Smooth muscle cell of the brain vasculature (primary cell): Measurements from ENCODE around the gene CEBPG.

Experiments used
- DNase-seq: peaks from one replicate; pipeline ENCODE4 v3.0.0-alpha.2; 2012; ENCODE audit warnings: low read depth, low spot score

CEBPG gene

DNA sequence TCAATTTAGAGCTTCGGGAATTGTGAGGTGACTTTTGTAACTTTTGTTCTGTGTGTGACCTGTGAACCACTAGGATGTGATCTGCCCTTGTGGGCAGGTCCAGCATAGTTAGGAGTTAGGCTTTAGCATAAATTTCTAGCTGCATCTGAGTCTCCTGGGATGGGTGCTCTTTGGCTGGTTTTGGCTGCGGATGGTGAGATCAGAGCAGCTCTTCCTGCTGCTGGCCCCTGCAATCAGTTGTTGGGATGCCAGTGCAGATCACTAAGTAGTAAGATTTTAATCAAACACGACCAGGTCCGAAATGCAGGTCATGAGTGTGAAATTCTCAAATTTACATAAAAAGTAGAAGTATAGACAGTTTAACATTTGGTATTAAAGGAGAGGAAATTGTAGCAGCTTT, 8.5 kb downstream of the CEBPG start:
- DNase-seq: no peak

DNA sequence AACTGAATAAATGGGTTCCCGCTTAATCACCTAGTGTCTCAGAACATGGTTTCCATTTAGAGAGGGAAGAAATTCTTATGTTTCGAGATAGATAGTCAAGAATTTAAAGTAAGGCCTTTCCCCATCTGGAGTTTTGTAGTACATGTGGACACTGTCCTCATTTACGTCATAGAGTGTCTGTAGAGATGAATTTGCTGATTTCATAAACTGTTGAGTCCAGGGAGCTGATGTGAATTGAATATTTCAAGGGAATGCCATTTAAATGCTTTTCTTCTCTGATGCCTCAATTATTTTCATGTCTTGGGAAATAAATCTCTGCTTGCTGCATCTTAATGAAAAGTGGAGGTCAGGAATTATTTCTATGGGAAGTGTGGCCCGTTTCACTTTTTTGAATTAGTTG, 9.5 kb downstream of the CEBPG start:
- DNase-seq: no peak

DNA sequence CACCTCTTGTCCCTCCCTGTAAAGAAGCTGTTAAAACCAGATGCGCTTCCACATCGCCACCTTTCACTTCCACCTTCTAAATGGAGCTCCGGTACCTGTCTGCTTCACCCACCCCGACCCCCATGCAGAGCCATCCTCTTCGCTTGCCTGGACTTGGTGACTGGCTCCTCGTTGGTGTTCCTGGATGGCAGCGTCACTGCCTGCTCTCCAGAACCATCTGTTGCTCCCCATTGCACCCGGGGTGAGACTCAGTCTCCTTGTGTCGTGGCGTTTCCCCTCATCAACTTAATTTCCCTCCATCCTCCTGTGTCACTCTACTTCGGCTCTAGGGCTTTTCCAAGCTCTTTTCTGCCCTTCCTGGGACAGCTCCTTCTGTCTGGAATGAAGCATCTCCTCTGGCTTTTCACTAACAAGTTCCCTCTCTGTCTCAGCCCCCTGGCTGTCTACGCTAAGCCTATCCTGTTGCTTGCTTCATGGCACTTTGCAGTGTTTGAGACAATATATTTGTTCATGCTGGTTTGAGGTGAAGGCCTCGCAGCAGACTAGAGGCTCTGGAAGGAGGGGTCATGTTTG, 10.3 kb downstream of the CEBPG start:
- no peak for DNase-seq

DNA sequence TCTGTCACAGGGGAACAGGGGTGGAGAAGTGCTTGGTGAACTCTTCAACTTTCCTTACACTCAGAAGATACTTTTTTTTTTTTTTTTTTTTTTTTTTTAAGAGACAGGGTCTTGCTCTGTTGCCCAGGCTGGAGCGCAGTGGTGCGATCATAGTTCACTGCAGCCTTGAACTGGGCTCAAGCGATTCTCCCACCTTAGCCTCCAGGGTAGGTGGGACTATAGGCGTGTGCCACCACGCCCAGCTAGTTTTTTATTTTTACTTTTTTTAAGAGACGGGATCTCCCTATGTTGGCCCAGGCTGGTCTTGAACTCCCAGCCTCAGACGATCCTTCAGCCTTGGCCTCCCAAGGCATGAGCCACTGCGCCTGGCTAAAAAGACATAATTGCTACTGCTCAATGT, 11.5 kb downstream of the CEBPG start:
- no peak for DNase-seq

DNA sequence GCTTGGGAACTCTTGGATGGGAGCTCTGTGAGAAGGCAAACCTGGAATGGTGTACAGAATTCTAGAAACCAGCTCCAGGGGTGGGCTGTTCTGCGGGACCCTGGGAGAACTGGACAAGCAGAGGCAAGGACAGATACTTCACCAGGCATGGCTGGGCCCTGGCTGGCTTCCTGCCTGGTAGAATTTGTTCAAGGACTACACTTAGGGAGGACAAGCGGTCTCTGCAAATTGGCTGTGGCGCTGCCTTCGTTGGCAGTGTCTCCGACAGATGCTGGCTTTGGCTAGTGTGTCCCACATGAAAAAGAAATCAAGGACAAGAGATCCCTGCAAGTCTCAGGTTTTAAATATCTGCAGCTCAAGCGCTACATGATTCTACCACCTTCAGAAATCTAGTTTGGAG, 12.4 kb downstream of the CEBPG start:
- DNase-seq: no peak

DNA sequence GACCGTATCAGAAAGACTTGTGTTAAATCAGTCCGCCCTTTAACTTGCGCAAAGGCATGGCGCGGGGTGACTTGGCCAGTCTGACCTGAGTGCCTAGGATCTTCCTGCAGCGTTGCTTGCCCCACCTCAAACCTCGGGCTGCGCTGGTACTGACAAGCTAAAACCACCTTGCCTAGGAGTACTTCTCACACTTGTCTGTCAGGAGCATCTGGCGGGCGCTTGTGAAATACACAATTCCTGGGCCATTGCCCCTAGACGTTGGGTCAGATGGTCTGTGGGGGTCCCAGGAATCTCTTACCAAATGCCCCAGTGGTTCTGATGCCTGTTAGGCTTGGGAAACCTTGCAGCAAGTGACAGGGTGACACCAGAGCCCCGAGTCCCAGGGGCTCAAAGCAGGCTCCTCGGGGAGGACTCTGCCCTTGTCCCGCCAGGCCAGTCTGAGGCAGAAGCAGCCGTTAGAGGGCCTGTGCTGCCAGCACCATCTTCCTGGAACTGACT, 12.9 kb downstream of the CEBPG start:
- no peak for DNase-seq

DNA sequence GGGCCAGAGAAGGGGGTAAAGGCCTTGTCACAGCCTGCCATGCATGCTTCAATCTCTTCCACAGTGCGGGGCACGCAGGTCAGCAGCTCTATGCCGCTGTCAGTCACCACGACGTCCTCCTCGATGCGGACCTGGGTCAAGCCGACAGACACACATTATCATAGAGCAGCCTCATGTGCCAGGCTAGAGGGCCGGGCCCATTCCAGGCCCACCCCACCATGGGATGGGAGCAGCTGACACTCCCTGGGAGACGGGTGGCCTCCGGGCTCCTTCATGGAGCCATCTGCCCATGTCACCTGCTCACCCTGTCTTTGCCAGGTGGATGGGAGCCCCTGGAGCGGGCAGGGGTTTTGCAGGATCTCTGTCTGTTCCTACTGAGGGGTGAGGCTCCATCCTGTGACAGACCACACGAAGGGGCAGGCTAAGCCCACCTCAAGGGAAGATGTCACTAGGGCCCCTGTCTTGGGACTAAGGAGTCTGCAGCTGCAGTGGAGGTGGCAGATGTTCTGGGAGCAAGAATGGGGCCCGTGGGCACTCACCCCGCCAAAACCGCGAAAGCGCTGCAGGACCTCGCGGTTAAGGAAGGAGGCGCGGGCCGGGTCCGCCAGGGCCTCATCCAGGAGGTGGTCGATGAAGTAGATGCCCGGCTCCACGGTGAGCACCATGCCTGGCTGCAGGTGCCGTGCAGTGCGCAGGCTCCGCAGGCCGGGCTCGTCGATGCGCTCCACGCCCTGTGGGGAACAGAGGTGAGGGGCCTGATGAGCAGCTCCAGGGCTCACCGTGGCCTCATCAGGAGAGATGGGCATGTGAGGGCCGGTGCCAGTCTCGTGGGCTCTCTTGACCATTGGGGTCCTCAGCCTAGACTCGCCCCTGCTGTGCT, 14.1 kb downstream of the CEBPG start:
- DNase-seq: no peak

DNA sequence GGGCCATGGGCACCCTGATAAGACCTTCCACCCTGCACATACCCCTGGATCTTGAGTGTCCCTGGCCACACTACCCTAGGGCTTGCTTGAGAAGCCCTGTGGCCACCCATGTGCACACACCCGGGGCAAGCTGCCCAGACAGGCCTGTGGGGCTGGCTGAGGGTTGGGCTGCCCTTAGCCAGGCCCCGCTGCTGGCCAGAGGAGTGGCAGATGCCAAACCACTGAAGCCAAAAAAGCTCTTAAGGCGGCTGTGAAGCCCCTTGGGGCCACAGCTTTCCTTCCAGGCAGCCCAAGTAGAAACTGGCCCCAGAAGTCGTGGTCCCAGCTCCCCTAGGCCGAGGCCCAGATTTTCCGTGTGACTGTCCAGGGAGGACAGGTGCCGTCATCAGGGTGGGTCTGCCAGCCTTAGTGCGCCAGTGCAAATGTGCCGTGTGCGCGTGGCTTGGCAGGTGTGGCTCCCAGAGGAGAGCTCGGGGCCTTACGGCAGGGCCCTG, 14.8 kb downstream of the CEBPG start:
- DNase-seq: no peak

DNA sequence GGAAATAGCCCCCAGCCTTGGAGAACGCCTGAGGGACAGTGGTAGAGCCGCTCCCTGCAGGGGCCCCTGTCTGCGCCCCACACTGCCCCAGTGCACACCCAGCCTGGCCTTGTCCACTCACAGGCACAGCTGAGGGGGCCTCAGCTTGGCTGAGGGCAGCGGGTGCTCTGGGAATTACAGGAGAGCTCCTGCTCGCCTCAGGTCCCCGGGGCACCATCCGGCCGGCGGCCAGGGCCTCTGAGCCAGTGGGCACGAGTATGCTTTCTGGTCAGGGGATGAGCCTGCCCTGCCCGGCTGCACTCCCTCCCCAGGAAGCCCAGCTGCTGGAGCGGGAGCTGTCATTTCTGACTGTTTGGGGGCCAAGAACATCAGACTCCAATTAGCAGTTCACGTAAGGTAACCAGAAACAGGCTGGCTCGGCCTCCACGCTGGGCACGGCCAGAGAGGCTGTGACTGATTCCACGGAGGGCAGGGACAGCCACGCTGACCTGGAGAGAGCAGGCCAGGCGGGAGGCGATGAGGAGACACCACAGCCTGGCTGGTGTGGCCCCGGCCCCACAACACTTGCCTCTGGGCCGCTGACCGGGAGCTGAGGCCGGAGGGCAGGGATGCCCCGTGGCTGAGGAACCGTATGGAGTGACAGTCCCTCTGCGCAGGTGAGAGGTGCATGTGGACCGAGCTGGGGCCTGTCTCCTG, 15.4 kb downstream of the CEBPG start:
- no peak for DNase-seq

DNA sequence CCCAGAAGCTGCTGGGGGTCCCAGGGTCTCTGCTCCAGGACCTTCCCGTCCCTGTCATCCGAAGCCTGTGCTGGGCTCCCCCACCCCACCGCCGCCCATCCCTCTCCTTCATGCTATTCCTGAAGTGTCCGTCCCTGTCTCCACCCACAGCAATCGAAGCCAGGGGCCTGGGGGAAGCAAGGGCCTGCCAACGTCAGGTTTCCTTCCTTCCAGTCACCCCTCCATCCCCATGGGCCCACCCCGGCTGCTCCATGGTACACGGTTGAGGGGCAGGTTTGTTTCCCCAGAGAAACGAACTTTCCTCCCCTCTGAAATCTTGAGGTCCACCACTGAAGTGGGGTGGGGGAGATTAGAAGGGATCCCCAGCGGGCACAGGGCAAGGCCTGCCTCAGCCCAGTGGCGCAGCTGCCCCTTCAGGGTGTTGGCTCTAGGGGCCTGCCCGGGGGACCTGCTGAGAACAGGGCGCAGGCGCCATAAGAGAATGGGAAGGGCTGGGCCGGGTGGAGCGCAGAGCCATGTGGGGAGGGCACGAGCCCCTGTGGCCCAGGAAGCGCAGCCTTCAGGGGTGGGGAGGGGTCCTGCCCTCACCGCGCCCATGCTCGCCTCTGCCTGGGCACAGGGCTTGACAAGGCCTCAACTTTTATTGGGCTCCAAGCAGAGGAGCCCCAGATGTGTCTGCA, 16.1 kb downstream of the CEBPG start:
- DNase-seq: no peak

DNA sequence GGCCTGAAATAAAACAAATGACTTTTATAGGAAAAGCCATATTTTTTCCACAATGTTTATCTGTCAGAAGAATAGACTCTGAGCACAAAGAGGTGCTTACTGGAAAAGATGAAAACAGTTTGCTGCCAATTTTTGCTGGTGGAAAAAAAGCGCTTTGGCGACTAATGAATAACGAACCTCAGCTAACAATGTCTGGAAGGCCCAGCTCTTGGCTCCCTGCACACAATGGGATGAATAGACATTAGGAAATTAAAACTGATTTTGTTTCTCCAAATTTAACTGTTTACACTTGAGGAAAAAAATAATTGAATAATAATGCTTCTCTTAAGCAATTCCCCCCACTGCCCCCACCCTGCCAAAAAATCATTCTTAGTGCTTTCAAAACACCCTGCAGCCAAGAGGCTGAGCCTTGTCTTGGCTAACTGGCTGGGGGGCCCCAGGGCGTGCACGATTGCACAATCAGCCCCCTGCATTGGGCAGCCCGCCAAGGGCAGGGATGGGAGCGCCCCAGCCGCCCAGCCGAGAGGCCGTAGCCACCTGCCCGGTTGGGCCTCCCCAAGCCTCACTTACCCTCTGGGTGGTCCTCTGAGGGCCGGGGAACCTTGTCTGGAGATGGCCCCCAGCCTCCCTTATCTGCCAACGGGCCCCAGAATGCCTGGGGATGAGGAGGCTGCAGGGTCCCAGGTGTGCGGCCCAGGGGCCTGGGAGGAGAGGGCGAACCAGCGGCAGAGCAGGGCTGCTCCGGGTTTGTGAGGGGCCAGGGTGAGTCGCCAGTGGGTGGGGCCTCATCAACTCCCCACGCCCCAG, 16.8 kb downstream of the CEBPG start:
- DNase-seq: no peak

DNA sequence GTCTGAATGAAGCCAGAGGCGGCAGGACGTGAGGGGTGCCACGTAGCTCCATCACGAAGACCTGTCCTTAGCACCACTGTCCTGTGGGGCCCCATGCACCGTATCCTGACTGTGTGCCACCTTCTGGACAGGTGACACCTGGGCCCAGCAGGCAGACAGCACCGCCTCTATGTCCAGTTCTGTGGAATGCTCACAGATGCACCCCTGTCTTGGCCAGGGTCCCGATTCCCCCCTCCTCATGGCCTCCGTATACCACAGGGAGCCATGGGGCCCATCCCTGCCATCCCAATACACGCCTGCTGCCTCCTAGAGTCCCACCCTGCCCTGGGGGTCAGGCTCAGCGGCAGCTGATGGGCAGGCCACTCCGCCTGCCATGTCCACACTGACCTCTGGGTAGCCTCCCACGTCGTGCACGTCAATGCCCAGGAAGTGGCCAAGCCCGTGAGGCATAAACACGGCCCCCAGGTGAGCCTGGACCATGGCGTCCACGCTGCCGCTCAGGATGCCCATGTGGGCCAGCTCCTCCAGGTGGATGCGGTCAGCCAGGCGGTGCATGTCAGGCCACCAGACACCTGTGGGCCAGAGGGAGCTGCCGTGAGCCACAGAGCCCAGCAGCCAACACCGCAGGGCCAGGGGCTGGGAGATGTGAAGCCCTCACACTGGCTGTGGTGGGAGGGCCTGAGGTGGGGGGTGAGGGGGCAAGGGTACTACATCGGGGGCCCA, 17.6 kb downstream of the CEBPG start:
- no peak for DNase-seq

DNA sequence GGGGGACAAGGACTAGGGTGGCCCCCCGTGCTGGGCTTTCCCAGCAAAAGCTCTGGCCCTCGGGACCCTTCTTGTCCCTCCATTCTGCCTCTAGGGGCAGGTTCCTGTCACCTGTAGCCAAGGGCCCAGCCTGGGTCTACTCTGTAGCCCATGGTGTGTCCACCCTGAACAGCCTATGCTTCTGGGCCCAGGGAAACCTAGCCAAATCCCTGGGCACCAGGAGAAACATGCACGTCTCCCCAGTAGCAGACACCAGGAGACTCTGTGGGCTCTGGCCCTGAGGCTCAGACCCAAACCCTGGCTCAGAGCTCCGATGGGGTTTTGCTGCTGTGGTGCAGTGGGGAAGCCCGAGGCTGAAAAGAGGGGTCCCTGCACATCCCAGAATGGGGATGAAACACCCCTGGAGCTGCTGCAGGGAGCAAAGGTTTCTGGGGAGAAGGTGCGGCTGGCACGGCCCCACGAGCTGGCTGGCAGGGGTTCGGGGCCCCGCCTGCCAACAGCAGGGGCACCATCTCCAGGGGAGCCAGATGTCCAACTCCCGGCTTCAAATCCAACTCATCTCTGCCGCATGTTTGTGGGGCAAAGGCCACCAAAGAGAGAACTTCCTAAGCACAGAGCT, 18.2 kb downstream of the CEBPG start:
- no peak for DNase-seq

DNA sequence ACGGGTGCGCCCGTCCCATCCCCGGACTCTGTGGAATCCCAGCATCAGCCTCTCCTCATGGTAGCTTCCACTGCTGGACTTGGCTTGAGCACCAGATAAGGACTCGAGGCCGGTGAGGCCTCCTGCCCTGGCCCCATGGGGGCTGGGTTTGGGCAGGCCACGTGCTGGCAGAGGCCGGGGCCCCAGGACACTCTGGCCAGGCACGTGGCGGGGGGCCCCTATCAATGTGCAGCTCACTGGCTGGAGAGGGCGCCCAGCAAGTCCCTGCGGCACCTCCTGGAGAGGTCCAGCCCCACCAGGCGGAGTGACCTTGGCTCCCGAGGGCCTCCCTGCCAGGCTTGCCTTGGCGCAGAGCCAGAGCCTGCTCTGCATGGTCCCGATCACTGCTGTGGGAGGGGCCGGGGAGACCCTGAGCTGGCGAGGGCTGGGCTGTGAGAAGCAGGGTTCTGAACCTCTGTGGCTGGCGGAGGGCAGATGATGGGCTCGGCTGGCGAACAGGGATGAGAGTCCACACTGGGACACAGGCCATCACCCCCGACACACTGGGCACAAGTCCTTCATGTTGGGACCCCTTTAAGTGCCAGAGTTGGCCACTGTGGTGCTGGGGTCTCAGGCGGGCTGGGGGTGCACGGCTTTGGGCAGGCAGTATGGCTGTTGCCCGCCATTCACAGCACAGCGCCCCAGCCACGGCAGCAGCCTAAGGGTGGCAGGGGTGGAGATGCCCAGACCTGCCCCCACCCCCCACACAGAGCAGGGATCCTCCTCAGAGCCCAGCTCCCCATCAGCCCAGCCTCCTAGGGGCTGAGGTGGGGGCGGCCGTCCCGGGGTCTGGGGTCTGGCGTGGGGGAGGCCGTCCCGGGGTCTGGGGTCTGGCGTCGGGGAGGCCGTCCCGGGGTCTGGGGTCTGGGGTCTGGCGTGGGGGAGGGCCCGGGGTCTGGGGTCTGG, 19.1 kb downstream of the CEBPG start:
- DNase-seq: no peak

DNA sequence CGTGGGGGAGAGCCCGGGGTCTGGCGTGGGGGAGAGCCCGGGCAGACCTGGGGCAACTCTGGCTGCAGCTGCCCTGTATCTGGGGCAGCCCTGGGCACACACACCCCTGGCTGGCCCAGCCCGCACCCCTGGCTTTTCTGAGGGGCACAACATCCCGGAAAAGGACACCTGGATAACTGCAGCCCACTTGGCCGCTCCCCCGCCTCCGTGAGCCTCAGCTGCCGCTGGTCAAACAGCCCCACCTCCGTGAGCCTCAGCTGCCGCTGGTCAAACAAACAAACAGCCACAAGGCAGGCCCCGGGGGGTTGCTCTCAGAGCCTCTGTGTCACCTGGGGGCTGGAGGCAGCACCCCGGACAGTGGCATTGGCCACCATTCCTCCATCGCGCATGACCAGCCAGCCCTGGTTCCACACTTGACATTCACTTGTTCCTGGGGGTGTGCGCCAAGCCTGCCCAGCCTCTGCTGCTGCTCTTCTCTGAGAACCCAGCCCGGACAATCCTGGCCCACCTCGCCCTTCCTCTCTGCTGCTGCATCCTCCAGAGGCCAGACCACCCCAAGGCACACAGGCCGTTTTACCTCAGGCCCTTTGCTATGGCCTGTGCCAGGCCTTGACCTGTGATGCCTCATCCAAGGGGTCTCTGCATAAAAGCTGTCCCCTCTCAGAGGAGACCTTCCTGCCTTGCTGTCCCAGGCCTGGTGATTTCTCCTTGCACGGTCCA, 19.9 kb downstream of the CEBPG start:
- DNase-seq: no peak

DNA sequence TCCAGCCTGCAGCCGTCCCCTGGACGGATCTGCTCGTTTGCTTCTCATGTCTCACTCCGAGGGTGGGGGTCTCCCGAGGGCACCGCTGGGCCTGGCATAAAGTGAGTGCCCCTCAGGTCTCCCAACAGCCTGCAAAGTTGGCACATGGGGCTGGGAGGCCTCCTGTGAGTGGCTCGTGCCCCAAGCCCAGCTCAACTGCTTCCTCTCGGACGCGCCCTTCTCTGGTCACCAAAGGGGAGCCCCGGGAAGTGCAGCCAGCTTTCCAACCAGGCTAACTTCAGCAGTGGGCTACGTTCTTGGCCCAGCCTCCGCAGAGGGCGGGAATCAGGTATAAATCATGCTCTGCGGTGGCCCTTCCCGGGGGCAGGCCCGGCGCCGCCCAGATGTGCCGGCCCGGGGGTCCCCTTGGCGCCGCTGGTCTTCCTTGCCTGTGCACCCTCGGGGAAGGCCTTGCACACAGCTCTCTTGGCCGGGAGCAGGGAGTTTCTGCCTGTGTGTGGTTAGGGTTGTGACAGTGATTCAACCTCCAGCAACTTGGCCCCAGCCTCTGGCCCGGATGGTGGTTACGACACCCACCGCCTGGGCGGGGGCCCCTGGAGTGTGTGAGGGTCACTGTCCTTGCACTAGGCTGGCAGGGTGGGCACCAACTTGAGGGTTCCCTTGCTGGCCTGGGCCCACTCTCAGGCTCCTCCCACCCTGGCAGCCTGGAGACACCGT, 20.7 kb downstream of the CEBPG start:
- no peak for DNase-seq
